Caki2 (cell line): ENCODE results near the gene P2RX7. TPM values are rescaled to one million over a fixed set of nuclear protein-coding genes. Genes with fewer than 3 reads are reported as not detected.
"Not testable (repeated sequence)": the region's sequence is repeated elsewhere in the genome, so short reads cannot be mapped to it uniquely, and the experiment has no call there.

ENCODE experiments used
- DNase-seq: peaks from one replicate; pipeline ENCODE4 v3.0.0-alpha.2; 2015; ENCODE audit warnings: low read depth
- in situ Hi-C: cut with HindIII; loops from 2 replicates; pipeline ENCODE4 v1.10.0; 2016; ENCODE audit warnings: low sequenced_read_pairs, low pct_unique_long_range_greater_than_20kb, mixed read lengths
- total RNA-seq: library from RNA; depleted of rRNA; stranded (reverse); fragments of >200 nt; shearing (Covaris generic); gene quantifications from 2 replicates; pipeline ENCODE4 v1.2.3, GENCODE V29; 2014; ENCODE audit warnings: low replicate concordance

Gene P2RX7
- total RNA-seq, 1 experiment from 2014 or later = 1.2 TPM

GRCh38 chr12:121187501-121187900 lies 54.8 kb downstream of the P2RX7 start:
- in situ Hi-C loops = no loop called here
- no peak for DNase-seq

- no peak for DNase-seq
- in situ Hi-C loops = no loop called here
Measured at GRCh38 chr12:121188227-121188626, 55.6 kb downstream of the P2RX7 start.

- peak; percentile 65 for DNase-seq
- in situ Hi-C loops = no loop called here
Measured at GRCh38 chr12:121189131-121189530, 56.5 kb downstream of the P2RX7 start.

GRCh38 chr12:121189619-121190155 lies 57.0 kb downstream of the P2RX7 start:
- no peak for DNase-seq
- in situ Hi-C loops = no loop called here

GRCh38 chr12:121190523-121191031 lies 57.9 kb downstream of the P2RX7 start:
- in situ Hi-C loops = no loop called here
- DNase-seq = peak; percentile 46

GRCh38 chr12:121191151-121191550 lies 58.5 kb downstream of the P2RX7 start:
- in situ Hi-C loops = no loop called here
- DNase-seq = no peak

GRCh38 chr12:121196902-121197301 lies 64.2 kb downstream of the P2RX7 start:
- no peak for DNase-seq
- in situ Hi-C loops = no loop called here

GRCh38 chr12:121198949-121199348 lies 66.3 kb downstream of the P2RX7 start:
- in situ Hi-C loops = no loop called here

GRCh38 chr12:121201140-121201539 lies 68.5 kb downstream of the P2RX7 start:
- DNase-seq, in situ Hi-C loops: not testable (repeated sequence)

More at GRCh38 chr12:121198949-121199348, 66.3 kb downstream of the P2RX7 start:
- DNase-seq = no peak

- no peak for DNase-seq
- in situ Hi-C loops = no loop called here
Measured at GRCh38 chr12:121202407-121203355, 70.0 kb downstream of the P2RX7 start.

GRCh38 chr12:121203482-121203881 lies 70.8 kb downstream of the P2RX7 start:
- in situ Hi-C loops = no loop called here
- no peak for DNase-seq

GRCh38 chr12:121205491-121205890 lies 72.8 kb downstream of the P2RX7 start:
- in situ Hi-C loops = no loop called here
- DNase-seq = no peak

GRCh38 chr12:121208571-121208970 lies 75.9 kb downstream of the P2RX7 start:
- in situ Hi-C loops, DNase-seq: not testable (repeated sequence)

- in situ Hi-C loops = no loop called here
Measured at GRCh38 chr12:121209221-121209620, 76.5 kb downstream of the P2RX7 start.

GRCh38 chr12:121209624-121210572 lies 77.2 kb downstream of the P2RX7 start, which contains the start of gene P2RX4:
Gene P2RX4, plus strand, starts transcription at chr12:121210129. Its CDS starts 36 bp downstream, at chr12:121210165.
- DNase-seq = peak; percentile 83
- in situ Hi-C loops = no loop called here

More at GRCh38 chr12:121209221-121209620, 76.5 kb downstream of the P2RX7 start:
- no peak for DNase-seq

GRCh38 chr12:121212875-121213274 lies 80.2 kb downstream of the P2RX7 start:
- in situ Hi-C loops = no loop called here
- DNase-seq = no peak

GRCh38 chr12:121214166-121214777 lies 81.6 kb downstream of the P2RX7 start:
- DNase-seq = peak; percentile 85
- in situ Hi-C loops = no loop called here
